Panc1 (cell line): ENCODE measurements around the gene WDR6. TPM values are rescaled to one million over a fixed set of nuclear protein-coding genes. Genes with fewer than 3 reads are reported as not detected.

ENCODE experiments used
- ATAC-seq: fragments of 200-7000 bp; cut with Tn5 transposase; 2 replicates; pipeline ENCODE4 v1.9.1; 2020; ENCODE audit warnings: mild to moderate bottlenecking, moderate library complexity
- BruUV-seq: library from RNA; stranded (reverse); fragments of 400-500 nt; replicated peaks from 2 replicates; lab custom pipeline; 2021; lab: Mats Ljungman, UMichigan
- CTCF ChIA-PET: fragments of 300-600 bp; sonication (Branson Sonifier 250); formaldehyde crosslinking; loops from one replicate; lab custom pipeline; 2022; ENCODE audit warnings: antibody characterized with exemption; lab: Charles Lee
- POLR2A ChIA-PET: fragments of 300-600 bp; sonication (Branson Sonifier 250); formaldehyde crosslinking; loops from one replicate; lab custom pipeline; 2022; ENCODE audit warnings: antibody characterized with exemption; lab: Charles Lee
- DNase-seq: peaks from one replicate; pipeline ENCODE4 v3.0.0-alpha.2; 2010; ENCODE audit warnings: low read depth, low spot score
- H3K27ac ChIP-seq: 2 replicates; pipeline ENCODE4 v1.5.1; 2011; ENCODE audit warnings: mild to moderate bottlenecking, low read length, inconsistent platforms
- H3K27me3 ChIP-seq: fragments of 200-500 bp; sonication (Bioruptor generic); 2 replicates; pipeline ENCODE4 v1.6.0; 2014; ENCODE audit warnings: low read length, inconsistent platforms; ENCODE audit not compliant: control insufficient read depth, insufficient read depth
- H3K36me3 ChIP-seq: fragments of 200-500 bp; sonication (Bioruptor generic); 2 replicates; pipeline ENCODE4 v1.5.1; 2014; ENCODE audit warnings: inconsistent platforms, mild to moderate bottlenecking, low read length, moderate library complexity; ENCODE audit not compliant: control insufficient read depth, insufficient read depth
- H3K4me1 ChIP-seq: 2 replicates; pipeline ENCODE4 v1.5.1; 2011; ENCODE audit warnings: inconsistent platforms, mild to moderate bottlenecking, low read length, moderate library complexity; ENCODE audit not compliant: control insufficient read depth, insufficient read depth
- H3K4me3 ChIP-seq, 2 experiments: 2 replicates each; pipeline ENCODE4 v1.5.1; 2011 to 2012; ENCODE audit warnings: low read depth in 2 of 2, low read length in 2 of 2, mild to moderate bottlenecking in 2 of 2, inconsistent platforms in 1 of 2, moderate library complexity in 1 of 2
- H3K9me3 ChIP-seq: fragments of 200-500 bp; sonication (Bioruptor generic); 2 replicates; pipeline ENCODE4 v1.5.1; 2014; ENCODE audit warnings: low read depth, mild to moderate bottlenecking, inconsistent platforms, low read length, moderate library complexity; ENCODE audit not compliant: control insufficient read depth, insufficient read depth
- CTCF ChIP-seq: fragments of 450-650 bp; IDR thresholded peaks from 2 replicates; pipeline ENCODE4 v1.5.1; 2017; ENCODE audit warnings: mild to moderate bottlenecking
- POLR2AphosphoS5 ChIP-seq: IDR thresholded peaks from 2 replicates; pipeline ENCODE4 v1.6.1; 2012; ENCODE audit warnings: mild to moderate bottlenecking, low read depth, low read length, moderate library complexity
- REST ChIP-seq, 2 experiments: IDR thresholded peaks; 2 replicates each; pipeline ENCODE4 v1.6.1; 2011 to 2012; ENCODE audit warnings: low read depth in 2 of 2, control low read depth in 1 of 2, low read length in 1 of 2, mild to moderate bottlenecking in 1 of 2, moderate library complexity in 1 of 2; ENCODE audit not compliant: insufficient read depth in 1 of 2
- SIN3A ChIP-seq: IDR thresholded peaks from 2 replicates; pipeline ENCODE4 v1.6.1; 2012; ENCODE audit warnings: low read depth, mild to moderate bottlenecking, low read length, moderate library complexity, borderline replicate concordance; ENCODE audit not compliant: insufficient read depth
- TCF7L2 ChIP-seq: IDR thresholded peaks from 2 replicates; pipeline ENCODE4 v1.6.1; 2011; ENCODE audit warnings: mild to moderate bottlenecking, low read depth, low read length, inconsistent platforms
- in situ Hi-C: cut with HindIII; loops from 2 replicates; pipeline ENCODE4 v1.10.0; 2016; ENCODE audit warnings: low sequenced_read_pairs, low pct_unique_long_range_greater_than_20kb
- intact Hi-C: fragments of 100-400 bp; cut with micrococcal nuclease; formaldehyde crosslinking; loops from one replicate; pipeline ENCODE4 v1.10.0; 2022; ENCODE audit not compliant: unreplicated experiment
- total RNA-seq: library from RNA; stranded (reverse); gene quantifications from one replicate; pipeline ENCODE4 v1.2.1, GENCODE V29; 2021; ENCODE audit not compliant: unreplicated experiment

WDR6 gene
- total RNA-seq, 1 experiment from 2014 or later, result 142 TPM

- Histone ChIP-seq H3K36me3 (peaks cover 16% of the 10 kb centered on the region), H3K9me3 (no peaks in the 10 kb centered on the region), H3K4me1 (no peaks in the 10 kb centered on the region), H3K27ac (no peak overlapping the region), H3K4me3 (no peak overlapping the region), H3K27me3 (no peaks in the 10 kb centered on the region)
- no peak for ATAC-seq
- no TSS peak for BruUV-seq
- in situ Hi-C loops, result no loop called here
- POLR2A ChIA-PET, result interaction anchor here (0.6 kb wide), 1 partner anchor 177 kb away, joined by 4 read pairs; no protein-coding TSS in a partner anchor
- CTCF ChIA-PET, result no interaction called here
- no peak for TF ChIP-seq SIN3A
- no peak for TF ChIP-seq POLR2AphosphoS5
- no peak for TF ChIP-seq REST (IDR thresholded peaks at IDR 0.05; ENCODE audit: insufficient read depth in 1 of 2, low read depth in 2 of 2, low read length in 1 of 2)
- TF ChIP-seq CTCF, result no peak
- no peak for TF ChIP-seq TCF7L2
- DNase-seq, result no peak
- intact Hi-C loops, result no loop called here
Observed at GRCh38 chr3:48966367-48966766, 40.8 kb upstream of the WDR6 start.

- ChIA-PET POLR2A (no interaction called here), CTCF (no interaction called here)
- intact Hi-C loops (no loop called here), in situ Hi-C loops (no loop called here)
- Histone ChIP-seq H3K27ac (no peak overlapping the region), H3K4me1 (no peaks in the 10 kb centered on the region), H3K27me3 (no peaks in the 10 kb centered on the region), H3K36me3 (peaks cover 16% of the 10 kb centered on the region), H3K4me3 (no peak overlapping the region), H3K9me3 (no peaks in the 10 kb centered on the region)
- no peak for ATAC-seq
- DNase-seq, result no peak
- TF ChIP-seq REST (IDR thresholded peaks at IDR 0.05; ENCODE audit: insufficient read depth in 1 of 2, low read depth in 2 of 2, low read length in 1 of 2), result no peak
- TF ChIP-seq POLR2AphosphoS5, result no peak
- no peak for TF ChIP-seq TCF7L2
- no peak for TF ChIP-seq CTCF
- no peak for TF ChIP-seq SIN3A
- no TSS peak for BruUV-seq
Observed at GRCh38 chr3:48966876-48967361, 40.3 kb upstream of the WDR6 start.
